Stimulated activated CD8-positive, alpha-beta memory T cell treated with anti-CD3 and anti-CD28 coated beads, Interleukin-15, amount 100 ng/mL, for 24 hours (primary cell): ENCODE data around the gene SETX.

Source experiments
- DNase-seq: peaks from one replicate; pipeline ENCODE4 v3.0.0-alpha.2; 2020; ENCODE audit warnings: low read depth

Gene SETX

DNA sequence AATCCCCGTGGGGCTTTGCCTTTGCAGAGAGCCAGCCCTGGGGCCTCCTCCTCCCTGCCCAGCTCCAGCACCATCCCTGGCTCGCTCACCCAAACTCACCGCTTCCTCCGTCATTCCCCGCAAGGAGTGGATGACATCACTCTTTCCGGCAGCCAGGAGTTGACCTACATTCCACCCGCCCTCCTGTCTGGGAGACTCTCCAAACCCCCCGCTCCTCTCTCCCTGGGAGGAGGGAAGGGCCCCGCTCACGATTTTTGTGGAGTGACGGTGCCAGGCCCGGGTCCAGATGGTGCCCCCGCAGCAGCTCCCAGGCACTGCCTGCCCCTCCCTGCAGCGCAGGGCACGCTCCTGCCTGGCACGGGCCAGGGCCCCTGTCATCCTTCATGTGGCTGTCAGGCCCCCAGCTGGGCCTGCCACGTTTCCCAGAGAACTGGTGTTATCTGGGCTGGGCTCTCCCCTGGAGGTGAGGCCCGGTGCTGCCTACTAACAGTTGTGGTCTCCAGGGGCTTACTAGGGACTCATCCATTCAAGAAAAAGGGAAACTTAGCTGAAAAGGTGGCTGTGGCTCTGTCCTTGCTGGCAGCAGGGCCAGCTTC lies 140.7 kb downstream of the SETX start:
- no peak for DNase-seq

DNA sequence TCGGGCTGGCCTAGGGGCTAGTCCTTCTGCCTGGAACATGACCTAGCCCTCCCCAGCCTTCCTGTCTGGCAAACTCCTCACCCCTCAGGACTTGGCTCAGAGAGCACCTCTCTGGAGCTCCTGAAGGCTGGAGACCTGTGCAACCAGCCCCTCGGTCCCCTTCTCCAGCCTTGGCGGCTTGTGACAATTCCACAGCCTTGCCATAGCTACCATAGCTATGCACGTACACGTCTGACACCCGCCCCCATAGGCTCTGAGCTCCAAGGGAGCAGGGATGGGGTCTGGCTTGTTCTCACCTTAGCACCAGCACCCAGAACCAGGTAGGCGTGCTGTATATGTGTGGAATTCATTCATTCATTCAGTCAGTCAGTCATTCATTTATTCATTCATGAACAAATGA lies 143.2 kb downstream of the SETX start:
- no peak for DNase-seq
